Measurements from ENCODE around the gene CCDC88B.
A peak's percentile ranks its signal among the peaks of the same experiment; 100 is the strongest.

The CCDC88B gene

DNA sequence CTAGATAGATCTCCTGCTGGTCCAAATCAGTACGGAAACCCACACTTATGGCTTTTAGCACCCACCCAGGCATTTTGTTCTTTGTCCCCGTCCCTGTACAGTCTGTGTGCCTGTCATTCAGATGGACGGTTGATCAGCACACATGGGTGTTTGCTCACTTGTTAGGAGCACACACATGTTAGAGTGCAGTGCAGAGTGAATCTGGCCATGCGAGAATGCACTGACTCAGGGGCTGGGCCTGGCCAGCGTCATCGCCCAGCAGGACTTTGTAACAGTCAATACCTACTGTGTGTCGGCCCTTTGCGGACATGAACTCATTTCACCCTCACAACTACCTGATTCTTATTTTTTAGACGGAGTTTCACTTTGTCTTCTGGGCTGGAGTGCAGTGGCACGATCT is 22.3 kb downstream of the CCDC88B start:
- no peak for DNase-seq (ENCODE audit: low spot score)

DNA sequence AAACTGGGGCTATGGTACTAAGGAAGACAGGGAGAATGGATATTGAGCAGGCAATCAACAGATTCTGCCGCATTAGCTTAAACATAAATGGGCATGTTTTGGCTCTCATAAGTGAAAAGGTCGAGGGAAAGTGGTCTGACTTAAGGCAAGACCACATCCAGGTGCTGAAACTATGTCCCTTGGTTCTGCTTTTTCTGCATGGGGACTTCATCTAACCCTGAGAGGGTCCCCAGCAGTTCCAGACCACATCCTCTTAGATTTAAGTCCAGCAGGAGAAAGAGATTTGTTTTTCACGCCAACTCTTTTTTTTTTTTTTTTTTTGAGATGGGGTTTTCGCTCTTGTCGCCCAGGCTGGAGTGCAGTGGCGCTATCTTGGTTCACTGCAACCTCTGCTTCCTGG is 24.4 kb downstream of the CCDC88B start:
- DNase-seq (ENCODE audit: low spot score) = no peak

DNA sequence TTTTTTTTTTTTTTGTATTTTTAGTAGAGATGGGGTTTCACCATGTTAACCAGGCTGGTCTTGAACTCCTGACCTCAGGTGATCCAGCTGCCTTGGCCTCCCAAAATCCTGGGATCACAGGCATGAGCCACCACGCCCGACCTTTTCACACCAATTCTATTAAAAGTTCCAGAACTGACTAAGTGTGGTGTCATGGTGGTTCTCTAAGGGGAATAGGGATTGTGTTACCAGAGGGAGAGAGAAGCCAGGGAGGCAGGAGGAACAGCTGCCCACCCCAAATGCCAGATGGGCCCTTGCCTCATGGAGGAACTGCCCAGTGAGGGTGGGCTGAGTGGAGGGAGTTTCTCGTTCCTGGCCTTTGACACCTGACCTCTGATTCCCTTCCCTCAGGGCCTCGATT is 24.9 kb downstream of the CCDC88B start:
- no peak for DNase-seq (ENCODE audit: low spot score)

DNA sequence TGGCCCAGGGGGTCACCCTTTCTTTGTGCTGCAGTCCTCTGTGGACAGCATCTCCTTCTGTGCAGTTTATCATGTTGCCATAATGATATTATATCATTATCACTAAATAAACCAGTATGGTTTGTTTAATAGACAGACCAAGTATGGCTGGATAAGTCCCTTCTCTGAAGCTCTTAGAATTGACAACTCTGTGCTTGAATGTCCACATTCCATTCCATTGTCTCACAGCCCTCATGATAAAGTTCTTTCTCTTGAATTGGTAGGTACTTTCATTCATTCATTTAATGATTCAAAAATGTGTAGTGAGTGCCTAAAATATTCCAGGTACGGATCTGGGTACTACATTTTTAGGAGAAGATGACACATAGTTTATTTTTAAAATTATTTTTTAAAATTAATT is 26.7 kb downstream of the CCDC88B start:
- no peak for DNase-seq (ENCODE audit: low spot score)

DNA sequence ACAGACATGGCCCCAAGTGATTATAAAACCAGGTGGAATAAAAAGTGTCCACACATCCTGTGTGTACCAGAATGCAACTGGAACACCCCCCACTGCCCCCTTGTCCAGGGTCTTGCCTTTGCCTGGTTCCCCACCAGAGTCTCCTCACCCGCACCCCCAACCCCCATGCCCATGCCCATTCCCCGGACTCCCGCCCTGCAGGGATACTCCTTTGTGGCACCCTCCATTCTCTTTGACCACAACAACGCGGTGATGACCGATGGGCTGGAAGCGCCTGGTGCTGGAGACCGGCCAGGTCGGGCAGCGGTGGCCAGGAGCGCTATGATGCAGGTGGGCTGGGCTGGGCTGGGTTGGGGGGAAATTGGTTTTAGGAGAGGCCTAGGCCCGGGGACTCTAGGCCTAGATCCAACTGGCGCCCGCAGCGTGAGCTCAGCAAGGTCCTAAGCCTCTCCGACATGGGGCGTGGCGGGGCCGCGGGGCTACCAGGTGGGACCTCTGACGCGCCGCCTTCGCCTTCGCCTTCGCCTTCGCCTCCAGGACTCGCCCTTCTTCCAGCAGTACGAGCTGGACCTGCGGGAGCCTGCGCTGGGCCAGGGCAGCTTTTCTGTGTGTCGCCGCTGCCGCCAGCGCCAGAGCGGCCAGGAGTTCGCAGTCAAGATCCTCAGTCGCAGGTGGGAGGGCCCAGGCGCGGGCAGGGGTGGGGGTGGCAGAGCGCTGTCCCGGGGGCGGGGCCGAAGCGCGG is 28.1 kb downstream of the CCDC88B start:
- DNase-seq (ENCODE audit: low spot score) = no peak

DNA sequence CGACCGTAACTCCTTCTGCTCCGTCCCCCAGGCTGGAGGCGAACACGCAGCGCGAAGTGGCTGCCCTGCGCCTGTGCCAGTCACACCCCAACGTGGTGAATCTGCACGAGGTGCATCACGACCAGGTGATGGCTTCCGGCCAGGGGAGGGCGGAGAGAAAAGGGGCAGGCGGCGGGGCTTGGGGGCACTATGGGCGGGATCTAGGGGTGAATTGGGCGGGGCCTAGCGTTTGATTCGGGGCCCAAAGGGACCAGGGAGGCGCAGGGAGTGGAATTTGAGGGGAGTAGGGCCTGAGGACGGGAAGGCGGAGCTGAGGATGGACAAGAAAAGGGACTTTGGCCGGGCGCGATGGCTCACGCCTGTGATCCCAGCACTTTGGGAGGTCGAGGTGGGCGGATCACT is 28.7 kb downstream of the CCDC88B start:
- no peak for DNase-seq (ENCODE audit: low spot score)

DNA sequence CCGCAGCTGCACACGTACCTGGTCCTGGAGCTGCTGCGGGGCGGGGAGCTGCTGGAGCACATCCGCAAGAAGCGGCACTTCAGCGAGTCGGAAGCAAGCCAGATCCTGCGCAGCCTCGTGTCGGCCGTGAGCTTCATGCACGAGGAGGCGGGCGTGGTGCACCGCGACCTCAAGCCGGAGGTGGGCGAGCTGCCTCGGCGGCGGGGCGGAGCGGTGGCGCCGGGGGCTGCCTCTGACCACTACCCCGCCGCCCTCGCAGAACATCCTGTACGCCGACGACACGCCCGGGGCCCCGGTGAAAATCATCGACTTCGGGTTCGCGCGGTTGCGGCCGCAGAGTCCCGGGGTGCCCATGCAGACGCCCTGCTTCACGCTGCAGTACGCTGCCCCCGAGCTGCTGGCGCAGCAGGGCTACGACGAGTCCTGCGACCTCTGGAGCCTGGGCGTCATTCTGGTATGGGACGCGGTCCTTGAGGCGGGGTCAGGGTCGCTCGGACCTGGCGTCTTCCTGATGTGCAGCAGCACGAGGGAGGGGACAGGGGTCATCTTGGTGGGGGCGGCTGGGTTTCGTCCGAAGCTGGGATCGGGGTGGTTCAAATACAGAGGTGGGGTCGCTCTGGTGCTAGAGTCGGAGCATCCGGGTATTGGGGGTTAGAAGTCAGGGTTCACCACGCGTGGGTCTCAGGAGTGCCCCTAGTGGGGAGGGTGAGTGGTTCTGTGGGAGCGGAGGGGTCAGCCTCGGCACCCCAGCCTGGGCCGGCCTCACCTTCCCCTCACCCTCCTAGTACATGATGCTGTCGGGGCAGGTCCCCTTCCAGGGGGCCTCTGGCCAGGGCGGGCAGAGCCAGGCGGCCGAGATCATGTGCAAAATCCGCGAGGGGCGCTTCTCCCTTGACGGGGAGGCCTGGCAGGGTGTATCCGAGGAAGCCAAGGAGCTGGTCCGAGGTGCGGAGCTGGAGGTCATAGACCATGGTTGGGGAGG is 29.7 kb downstream of the CCDC88B start:
- DNase-seq (ENCODE audit: low spot score) = no peak

DNA sequence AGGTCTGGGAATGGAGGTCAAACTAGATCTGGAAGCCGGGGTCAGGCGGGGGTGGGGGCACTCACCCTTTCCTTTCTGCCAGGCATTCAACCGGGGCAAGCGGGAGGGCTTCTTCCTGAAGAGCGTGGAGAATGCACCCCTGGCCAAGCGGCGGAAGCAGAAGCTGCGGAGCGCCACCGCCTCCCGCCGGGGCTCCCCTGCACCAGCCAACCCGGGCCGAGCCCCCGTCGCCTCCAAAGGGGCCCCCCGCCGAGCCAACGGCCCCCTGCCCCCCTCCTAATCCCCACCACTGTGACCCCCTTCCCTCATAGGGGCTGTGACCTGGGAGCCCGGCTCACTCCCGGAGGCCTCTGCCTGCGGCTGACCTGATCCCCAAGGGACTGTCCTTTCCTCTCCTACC is 31.2 kb downstream of the CCDC88B start:
- no peak for DNase-seq (ENCODE audit: low spot score)

DNA sequence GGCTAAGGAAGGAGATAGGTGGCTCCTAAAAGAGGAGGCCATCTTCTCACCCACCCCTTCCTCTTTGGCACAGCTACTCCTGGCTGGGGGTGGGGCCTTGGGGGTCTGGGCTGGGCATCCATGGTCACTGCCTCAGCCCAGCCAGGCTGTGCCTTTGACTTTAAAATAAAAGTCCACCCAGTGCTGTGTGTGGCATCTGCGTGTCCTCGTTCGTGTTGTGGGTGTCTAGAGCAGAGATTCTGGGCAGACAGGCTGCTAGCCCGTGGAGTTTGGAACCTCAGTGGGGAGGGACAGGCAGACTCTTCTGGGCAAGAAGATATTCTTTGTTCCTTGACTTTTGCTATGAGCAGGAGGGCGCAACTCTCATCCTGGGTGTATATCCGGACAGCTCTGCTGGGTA is 32.0 kb downstream of the CCDC88B start:
- DNase-seq (ENCODE audit: low spot score) = no peak

DNA sequence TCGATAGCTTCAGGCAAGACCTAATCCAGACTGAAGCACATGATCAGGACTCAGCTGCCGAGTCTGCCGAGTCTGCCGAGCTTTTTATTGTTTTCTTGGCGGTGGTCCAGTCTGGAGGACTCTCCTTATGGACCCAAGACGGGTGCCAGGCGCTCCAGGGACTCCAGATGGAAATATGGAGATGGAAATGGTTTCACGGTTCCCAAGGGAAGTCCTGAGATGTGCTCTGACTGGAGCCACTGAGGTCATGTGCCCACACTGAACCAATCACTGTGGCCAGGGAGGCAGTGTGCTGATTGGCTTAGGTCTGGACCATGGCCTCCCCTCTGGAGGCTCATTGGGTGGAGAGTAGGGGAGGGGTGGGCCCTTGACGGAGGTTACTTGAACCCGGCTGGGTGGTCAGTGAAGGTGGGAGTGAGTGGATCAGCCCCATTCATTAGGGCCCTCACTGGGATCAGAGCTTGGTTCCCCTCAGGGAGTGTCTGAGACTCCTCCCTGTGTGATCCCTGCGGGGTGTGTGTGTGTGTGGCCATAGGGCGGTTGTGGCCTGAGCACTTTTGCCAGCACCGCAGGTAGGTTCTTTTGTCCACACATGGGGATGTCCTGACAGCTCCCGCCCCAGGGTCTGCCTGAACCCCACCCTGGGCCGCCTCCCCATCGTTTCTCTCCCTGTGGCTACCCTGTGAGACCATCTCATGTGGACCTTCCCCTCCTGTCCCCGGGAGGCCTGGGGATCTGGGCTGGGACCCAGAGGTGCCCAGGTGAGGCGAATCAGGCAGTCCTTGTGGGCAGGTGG is 33.0 kb downstream of the CCDC88B start:
- DNase-seq (ENCODE audit: low spot score) = peak; percentile 73

DNA sequence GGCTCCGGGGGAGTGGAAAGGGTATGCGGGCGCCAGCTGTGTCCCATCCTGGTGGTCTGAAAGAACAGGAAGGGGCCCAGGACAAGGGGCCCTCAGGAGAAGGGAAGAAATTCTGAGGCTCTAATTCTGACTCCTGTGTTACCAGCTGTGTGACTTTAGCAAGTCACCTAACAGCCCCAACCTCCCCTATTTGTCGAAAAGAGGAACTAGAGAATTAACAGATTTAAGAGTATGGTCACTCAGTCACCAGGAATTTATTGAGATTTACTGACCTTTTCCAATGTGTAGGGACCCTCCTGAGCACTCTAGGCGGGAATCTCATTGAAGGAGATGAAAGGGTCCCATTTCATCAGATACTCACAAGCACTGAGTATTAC is 33.6 kb downstream of the CCDC88B start:
- DNase-seq (ENCODE audit: low spot score) = no peak

DNA sequence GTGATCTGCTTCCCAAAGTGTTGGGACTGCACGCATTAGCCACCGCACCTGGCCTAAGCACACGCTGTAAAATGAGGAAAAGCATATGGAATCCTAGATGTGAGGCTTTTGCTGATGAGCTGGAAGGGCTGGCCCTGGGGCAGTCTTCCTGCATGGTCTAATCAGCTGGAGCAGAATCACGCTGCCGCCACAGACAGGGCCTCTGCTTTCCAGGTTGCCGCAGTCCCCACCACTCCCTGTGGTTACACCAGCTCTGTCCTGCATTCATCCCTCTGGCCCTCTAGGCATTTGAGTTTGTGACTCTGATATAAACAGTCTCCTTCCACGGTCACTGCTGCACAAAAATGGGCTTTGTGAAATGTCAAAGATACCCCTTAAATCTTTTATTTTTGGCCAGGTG is 36.1 kb downstream of the CCDC88B start:
- DNase-seq (ENCODE audit: low spot score) = no peak

DNA sequence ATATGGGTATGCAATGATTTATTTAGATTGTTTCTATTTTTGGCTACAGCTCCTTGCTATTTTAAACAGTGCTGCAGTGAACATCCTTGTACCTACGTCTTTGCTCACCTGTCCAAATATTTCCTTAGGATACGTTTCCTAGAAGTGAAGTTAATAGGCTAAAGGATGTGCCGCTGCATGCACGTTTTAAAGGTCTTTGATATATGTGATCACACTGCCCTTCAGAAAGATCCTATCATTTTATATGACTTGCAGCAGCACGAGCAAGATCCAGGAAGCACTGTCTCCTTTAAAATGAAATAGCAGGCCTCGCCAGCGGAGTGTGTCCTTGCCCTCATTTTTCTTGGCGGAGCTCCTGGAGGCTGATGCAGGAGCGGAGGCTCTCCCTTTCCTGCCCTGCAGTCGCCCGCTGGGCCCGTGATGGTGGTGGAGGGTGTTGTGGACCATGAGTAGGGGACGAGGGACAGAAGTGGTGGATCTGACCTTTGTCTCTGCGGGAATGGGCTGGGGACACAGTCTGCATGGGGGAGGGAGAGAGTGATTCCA is 38.4 kb downstream of the CCDC88B start:
- DNase-seq (ENCODE audit: low spot score) = no peak

DNA sequence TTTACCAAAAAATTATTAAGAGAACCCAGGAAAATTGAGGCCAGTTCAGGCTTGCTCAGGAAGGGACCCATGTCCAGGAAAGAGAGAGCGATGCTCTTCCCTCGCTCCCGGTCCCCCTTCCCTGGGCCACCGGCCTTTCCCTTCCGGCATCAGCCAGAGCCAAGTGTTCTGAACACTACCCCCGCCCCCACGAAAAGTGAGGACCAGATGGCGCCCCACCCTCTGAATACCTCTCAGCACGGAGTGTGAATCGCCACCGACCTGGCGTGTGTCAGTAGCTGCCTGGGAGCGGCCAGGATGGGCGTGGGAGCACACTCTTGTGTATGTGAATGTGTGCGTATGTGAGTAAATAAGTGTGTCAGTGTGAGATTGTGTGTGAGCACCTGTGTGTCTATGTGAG is 39.2 kb downstream of the CCDC88B start:
- no peak for DNase-seq (ENCODE audit: low spot score)

DNA sequence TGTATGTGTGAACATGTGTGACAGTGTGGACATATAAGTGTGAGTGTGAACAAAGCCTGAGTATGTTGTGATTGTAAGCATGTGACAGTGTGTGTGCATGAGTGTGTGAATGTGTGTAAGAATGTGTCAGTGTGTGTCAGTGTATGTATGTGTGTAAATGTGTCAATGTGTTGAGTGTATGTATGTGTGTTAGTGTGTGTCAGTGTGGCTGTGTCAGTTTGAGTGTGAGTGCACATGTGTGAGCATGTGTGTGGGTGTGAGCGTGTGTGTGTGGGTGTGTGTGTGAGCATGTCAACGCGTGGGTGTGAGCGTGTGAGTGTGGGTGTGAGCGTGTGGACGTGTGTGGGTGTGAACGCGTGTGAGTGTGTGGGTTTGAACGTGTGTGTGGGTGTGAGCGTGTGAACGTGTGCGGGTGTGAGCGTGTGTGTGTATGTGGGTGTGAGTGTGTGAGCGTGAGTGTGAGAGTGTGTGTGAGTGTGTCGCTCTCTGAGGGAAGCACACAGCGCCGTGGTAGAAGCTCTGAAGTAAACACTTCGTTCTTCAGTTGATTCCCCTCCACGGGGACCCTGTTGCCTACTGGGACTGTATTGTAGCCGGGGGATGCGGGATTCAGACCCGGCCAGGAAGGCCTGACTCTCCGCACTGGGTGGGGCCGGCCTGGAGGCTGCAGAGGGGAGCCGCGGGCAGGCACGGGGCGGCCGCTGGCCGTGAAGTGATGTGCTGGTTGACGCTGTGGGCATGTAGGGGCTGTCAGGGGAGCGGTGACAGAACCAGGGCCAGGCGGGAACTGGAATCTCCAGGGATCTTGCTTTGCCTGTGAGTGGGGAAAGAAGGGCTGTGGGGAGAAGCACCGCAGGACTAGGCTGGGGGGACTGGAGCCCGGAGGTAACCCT is 40.1 kb downstream of the CCDC88B start:
- DNase-seq (ENCODE audit: low spot score) = no peak

DNA sequence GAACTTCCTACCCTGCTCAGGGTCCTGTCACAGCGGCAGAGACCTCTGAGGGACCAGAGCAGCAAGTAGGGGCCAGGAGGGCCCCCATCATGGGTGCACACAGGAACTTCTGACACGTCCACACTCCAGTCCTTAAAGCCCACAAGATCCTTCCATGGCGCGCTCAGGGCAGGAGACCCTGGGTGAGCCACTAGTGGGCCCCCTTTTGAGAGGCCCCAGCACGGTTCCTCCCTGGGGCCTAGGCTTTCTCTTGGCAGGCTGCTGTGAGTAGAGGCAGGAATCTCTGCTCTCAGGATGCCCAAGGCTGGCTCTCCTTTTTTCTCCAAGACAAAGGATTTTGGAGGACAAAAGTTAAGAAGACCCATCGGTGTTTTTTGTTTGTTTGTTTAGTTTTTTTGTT is 41.3 kb downstream of the CCDC88B start:
- DNase-seq (ENCODE audit: low spot score) = no peak

DNA sequence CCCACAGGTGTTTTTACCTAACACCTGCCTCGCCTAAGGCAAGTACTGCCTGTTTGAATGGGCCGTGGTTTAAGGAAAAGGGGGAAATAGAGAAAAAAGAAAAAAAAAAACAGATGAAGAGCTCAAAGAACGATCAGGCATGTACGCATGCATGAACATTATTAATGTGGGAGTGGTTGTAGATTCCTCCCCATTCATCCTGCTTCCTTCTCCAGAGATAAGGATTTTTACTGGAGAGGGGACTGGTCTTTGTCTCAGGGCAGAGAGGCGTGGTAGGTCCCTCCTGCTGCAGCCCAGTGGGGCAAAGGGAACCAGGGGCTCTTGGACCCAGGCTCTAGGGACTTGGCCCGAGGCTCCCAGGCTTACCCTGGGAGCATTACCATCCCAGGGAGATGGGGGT is 42.0 kb downstream of the CCDC88B start:
- DNase-seq (ENCODE audit: low spot score) = no peak

DNA sequence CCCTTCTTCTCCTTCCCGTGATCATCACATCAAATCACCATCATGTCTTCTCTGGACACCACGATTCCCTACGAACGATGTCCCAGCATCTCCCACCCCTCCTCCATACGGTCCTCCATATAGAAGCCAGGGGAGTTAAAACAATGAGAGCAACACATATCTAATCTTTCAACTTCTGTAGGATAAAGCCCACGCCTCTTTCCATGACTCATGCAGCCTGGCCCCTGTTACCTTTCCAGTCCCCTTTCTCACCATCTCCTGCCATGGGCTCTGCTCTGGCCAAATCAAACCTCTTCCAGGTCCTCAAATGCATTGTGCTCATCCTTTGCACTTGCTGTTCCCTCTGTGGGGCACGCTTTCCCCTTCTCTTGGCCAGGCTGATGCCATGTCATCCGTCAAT is 42.6 kb downstream of the CCDC88B start:
- no peak for DNase-seq (ENCODE audit: low spot score)

DNA sequence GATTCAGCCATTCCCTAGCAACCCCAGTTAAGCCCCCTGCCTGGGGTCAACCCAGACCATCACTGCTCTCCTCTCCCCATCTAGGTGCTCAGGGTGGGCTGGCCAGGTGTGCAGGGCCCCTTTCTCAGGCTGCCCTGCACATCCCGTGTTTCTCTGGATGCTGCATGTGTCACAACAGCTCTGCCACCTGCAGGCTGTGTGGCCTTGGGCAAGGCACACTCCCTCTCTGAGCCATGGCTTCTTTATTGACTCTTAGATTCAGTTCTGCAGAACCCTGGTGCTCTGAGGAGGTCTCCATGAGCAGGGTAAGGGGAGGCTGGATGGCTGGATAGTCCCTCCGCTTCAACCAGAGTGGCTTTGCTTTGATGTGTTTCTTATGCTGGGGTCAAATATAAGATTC is 43.6 kb downstream of the CCDC88B start:
- DNase-seq (ENCODE audit: low spot score) = no peak

DNA sequence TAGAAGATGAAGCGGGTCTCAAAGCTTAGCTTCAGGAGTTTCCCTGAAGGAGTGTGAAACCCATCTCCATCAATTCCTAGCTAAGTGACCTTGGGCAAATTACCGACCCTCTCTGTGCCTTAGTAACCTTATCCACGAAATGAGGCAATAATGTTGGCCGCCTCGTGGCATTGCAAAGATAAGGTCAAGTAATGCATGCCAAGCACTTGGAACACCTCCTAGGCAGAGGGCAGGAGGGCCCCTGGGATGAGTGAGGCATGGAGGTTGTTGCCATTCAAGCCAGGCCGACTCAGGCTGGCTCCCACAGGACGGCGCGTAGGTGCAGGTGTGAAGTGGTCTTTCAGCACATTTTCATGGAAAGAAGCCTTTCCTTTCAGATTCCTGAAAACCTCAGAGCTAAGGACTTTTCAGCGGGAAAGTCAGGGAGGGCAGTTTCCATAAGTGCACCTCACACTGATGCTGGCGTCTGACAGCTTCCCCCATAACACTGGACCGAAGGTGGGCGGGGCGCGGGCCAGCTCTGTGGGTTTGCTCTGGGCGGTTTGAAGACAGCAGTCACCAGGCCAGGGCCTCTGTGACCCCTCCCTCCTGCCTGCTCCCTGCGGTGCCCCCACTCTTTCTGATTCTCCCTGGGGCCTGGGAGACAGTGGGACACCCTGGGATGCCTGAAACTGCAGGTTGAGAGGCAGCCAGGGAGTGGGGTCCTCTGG is 44.2 kb downstream of the CCDC88B start:
- no peak for DNase-seq (ENCODE audit: low spot score)

All from putamen (tissue), 1 donor.